ENCODE data around the gene MRTFB.

The MRTFB gene

DNA sequence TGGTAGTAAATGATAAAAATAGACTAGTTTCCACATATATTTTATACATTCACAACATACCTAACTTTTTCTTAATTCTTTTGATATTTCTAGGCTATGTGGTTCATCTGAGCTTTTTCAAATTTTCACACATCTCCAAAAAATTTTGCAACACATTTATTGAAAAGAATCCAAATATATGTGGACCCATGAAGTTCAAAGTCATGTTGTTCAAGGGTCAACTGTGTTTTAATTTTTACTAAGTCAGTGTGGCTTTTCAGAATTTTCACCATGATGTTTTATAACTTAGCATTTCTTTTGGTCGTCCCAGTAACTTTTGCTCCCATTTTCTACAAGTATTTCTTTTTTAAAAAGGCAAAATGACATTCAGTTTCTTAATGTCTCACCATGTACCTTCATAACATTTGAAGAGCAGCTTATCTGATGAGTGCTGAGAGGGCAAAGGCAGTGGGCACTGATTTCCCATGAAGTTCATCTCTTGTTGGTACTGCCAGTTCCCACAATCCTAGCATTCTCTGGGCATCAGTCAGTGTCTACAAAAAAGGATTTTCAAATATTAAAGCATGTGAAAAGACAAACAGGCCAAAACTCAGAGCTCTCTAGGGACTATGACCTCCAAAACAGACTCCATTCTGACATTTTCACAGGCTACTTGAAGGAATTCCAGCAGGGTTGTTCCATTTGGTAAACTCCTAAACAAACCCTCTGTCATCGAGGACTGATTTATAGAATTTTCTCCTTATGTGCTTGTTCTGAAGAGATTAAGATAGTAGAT lies 80.3 kb downstream of the MRTFB start:
- no peak for DNase-seq (ENCODE audit: low spot score)
- TF ChIP-seq, protein P1, sequence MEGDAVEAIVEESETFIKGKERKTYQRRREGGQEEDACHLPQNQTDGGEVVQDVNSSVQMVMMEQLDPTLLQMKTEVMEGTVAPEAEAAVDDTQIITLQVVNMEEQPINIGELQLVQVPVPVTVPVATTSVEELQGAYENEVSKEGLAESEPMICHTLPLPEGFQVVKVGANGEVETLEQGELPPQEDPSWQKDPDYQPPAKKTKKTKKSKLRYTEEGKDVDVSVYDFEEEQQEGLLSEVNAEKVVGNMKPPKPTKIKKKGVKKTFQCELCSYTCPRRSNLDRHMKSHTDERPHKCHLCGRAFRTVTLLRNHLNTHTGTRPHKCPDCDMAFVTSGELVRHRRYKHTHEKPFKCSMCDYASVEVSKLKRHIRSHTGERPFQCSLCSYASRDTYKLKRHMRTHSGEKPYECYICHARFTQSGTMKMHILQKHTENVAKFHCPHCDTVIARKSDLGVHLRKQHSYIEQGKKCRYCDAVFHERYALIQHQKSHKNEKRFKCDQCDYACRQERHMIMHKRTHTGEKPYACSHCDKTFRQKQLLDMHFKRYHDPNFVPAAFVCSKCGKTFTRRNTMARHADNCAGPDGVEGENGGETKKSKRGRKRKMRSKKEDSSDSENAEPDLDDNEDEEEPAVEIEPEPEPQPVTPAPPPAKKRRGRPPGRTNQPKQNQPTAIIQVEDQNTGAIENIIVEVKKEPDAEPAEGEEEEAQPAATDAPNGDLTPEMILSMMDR (IDR thresholded peaks at IDR 0.05; ENCODE audit: borderline replicate concordance, control extremely low read depth, extremely low read depth, insufficient read depth, missing control alignments), result no peak
- in situ Hi-C loops (cut with MboI; ENCODE audit: low sequenced_read_pairs, unreplicated experiment), result no loop called here

GRCh38 chr16:14155572-14156190 lies 84.6 kb downstream of the MRTFB start:
- no peak for DNase-seq (ENCODE audit: low spot score)
- in situ Hi-C loops (cut with MboI; ENCODE audit: low sequenced_read_pairs, unreplicated experiment), result no loop called here
- TF ChIP-seq, protein P1 (IDR thresholded peaks at IDR 0.05; ENCODE audit: borderline replicate concordance, control extremely low read depth, extremely low read depth, insufficient read depth, missing control alignments), result no peak

DNA sequence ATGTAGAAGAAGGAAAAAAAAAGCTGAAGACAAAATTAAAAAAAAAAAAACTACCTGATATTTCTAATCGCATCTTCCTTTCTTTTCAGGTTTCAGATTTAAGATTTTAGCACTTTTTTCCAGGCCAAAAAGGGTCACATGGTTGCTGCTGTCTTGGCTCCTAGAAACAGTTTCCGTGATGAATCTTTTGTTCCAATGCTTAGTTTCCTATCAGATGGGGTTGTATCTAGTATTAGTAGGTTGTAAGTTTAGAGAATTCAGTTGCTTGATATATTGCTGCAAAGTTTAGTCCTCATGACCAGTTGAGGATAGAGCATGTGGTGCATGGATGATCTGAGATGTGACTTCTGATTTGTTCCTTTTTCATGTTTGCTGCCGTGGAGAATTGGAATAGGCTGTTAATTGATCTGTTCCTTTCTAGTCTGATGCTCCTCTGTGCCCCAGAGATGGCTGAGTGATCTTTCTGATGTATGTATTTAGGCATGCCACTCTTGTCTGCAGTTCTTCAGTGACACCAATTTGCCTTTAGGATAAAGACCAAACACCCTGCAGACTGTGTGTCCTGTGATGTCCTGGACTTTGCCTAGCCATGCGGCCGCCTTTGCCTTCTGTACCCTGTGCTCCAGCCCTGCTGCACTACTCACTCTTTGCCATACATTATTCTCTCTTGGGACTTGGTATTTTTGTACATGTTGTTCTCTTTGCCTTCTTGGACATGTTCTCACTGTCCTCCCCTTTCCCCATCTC lies 94.0 kb downstream of the MRTFB start:
- DNase-seq (ENCODE audit: low spot score), result no peak
- TF ChIP-seq, protein P1 (IDR thresholded peaks at IDR 0.05; ENCODE audit: borderline replicate concordance, control extremely low read depth, extremely low read depth, insufficient read depth, missing control alignments), result no peak
- in situ Hi-C loops (cut with MboI; ENCODE audit: low sequenced_read_pairs, unreplicated experiment), result no loop called here

DNA sequence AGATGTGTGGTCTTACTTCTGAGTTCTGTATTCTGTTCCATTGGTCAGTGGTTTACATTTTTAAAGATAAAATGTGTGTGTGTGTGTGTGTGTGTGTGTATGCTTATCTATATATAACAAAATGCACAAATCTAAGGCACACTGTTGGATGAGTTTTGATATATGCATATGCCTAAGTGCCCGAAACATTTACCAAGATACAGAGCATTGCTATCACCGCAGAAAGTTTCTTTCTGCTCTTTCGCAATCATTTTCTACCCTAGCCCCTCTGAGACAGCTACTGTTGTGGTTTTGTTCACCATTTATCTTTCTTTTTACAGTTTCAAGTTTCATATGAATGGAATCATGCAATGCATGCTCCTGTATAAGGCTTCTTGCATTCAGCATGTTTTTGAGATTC lies 97.0 kb downstream of the MRTFB start:
- in situ Hi-C loops (cut with MboI; ENCODE audit: low sequenced_read_pairs, unreplicated experiment), result no loop called here
- TF ChIP-seq, protein P1 (IDR thresholded peaks at IDR 0.05; ENCODE audit: borderline replicate concordance, control extremely low read depth, extremely low read depth, insufficient read depth, missing control alignments), result no peak
- no peak for DNase-seq (ENCODE audit: low spot score)

DNA sequence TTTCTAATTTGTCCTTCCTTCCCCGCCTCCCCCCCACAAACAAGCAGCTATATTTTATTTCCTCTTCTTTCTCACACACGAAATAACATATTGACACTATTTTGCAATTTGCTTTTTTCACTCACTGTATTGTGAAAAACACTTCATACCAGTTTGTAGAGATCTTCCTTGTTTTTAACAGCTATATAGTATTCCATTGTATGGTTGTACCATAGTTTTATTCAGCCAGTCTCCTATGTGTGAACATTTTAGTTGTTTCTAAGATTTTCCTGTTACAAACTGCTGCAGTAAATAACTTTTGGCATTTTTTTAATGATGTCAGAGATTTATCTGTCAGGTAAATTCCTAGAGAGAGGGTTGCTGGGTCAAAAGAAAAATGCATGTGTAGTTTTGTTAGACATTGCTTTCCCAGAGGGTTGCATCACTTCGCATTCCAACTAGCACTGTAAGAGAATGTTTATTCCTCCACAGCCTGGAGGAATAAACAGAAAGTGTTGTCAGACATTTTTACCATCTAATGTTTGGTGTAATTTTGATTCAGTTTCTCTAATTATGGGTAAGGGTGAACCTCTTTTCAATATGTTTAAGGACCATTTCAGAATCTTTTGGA lies 101.2 kb downstream of the MRTFB start:
- TF ChIP-seq, protein P1 (IDR thresholded peaks at IDR 0.05; ENCODE audit: borderline replicate concordance, control extremely low read depth, extremely low read depth, insufficient read depth, missing control alignments), result no peak
- in situ Hi-C loops (cut with MboI; ENCODE audit: low sequenced_read_pairs, unreplicated experiment), result no loop called here

GRCh38 chr16:14175086-14175485 lies 104.0 kb downstream of the MRTFB start:
- in situ Hi-C loops (cut with MboI; ENCODE audit: low sequenced_read_pairs, unreplicated experiment), result no loop called here
- DNase-seq (ENCODE audit: low spot score), result no peak
- TF ChIP-seq, protein P1 (IDR thresholded peaks at IDR 0.05; ENCODE audit: borderline replicate concordance, control extremely low read depth, extremely low read depth, insufficient read depth, missing control alignments), result no peak

More for the DNA sequence above, 101.2 kb downstream of the MRTFB start:
- no peak for DNase-seq (ENCODE audit: low spot score)
